ENCODE data around the gene HIF3A.

The HIF3A gene

GRCh38 chr19:46356149-46357055, 59.6 kb downstream of the HIF3A start:
- Histone ChIP-seq H3K9ac (ENCODE audit: low read length) (no peak overlapping the region), H3K4me1 (ENCODE audit: control insufficient read depth, insufficient read depth, low read length) (peaks cover 5% of the 10 kb centered on the region), H3K4me3 (ENCODE audit: low read length) (no peak overlapping the region), H3K27me3 (ENCODE audit: control insufficient read depth, insufficient read depth, low read length) (no peaks in the 10 kb centered on the region), H3K27ac (ENCODE audit: low read depth, low read length) (no peak overlapping the region), H3K36me3 (ENCODE audit: control insufficient read depth, insufficient read depth, low read length) (peaks cover 18% of the 10 kb centered on the region)

GRCh38 chr19:46357846-46358583, 61.2 kb downstream of the HIF3A start:
- no peaks in the 10 kb centered on the region for H3K4me1 ChIP-seq (ENCODE audit: control insufficient read depth, insufficient read depth, low read length)
- H3K27me3 ChIP-seq (ENCODE audit: control insufficient read depth, insufficient read depth, low read length), result no peaks in the 10 kb centered on the region
- no peak overlapping the region for H3K4me3 ChIP-seq (ENCODE audit: low read length)
- H3K27ac ChIP-seq (ENCODE audit: low read depth, low read length), result no peak overlapping the region
- H3K9ac ChIP-seq (ENCODE audit: low read length), result no peak overlapping the region
- H3K36me3 ChIP-seq (ENCODE audit: control insufficient read depth, insufficient read depth, low read length), result peaks cover 18% of the 10 kb centered on the region

- Histone ChIP-seq H3K36me3 (ENCODE audit: control insufficient read depth, insufficient read depth, low read length) (peaks cover 16% of the 10 kb centered on the region), H3K4me1 (ENCODE audit: control insufficient read depth, insufficient read depth, low read length) (no peaks in the 10 kb centered on the region), H3K9ac (ENCODE audit: low read length) (no peak overlapping the region)
These were observed 65.1 kb downstream of the HIF3A start for GRCh38 chr19:46361915-46362314.

GRCh38 chr19:46364359-46364758, 67.5 kb downstream of the HIF3A start:
- peaks cover 17% of the 10 kb centered on the region for H3K36me3 ChIP-seq (ENCODE audit: control insufficient read depth, insufficient read depth, low read length)

More at GRCh38 chr19:46361915-46362314, 65.1 kb downstream of the HIF3A start:
- Histone ChIP-seq H3K27ac (ENCODE audit: low read depth, low read length) (no peak overlapping the region), H3K4me3 (ENCODE audit: low read length) (no peak overlapping the region), H3K27me3 (ENCODE audit: control insufficient read depth, insufficient read depth, low read length) (no peaks in the 10 kb centered on the region)

GRCh38 chr19:46365561-46365960, 68.7 kb downstream of the HIF3A start:
- Histone ChIP-seq H3K4me3 (ENCODE audit: low read length) (no peak overlapping the region), H3K27me3 (ENCODE audit: control insufficient read depth, insufficient read depth, low read length) (no peaks in the 10 kb centered on the region), H3K4me1 (ENCODE audit: control insufficient read depth, insufficient read depth, low read length) (no peaks in the 10 kb centered on the region), H3K9ac (ENCODE audit: low read length) (no peak overlapping the region), H3K27ac (ENCODE audit: low read depth, low read length) (no peak overlapping the region), H3K36me3 (ENCODE audit: control insufficient read depth, insufficient read depth, low read length) (peaks cover 17% of the 10 kb centered on the region)

More at GRCh38 chr19:46364359-46364758, 67.5 kb downstream of the HIF3A start:
- H3K4me1 ChIP-seq (ENCODE audit: control insufficient read depth, insufficient read depth, low read length), result no peaks in the 10 kb centered on the region
- H3K4me3 ChIP-seq (ENCODE audit: low read length), result no peak overlapping the region
- no peak overlapping the region for H3K27ac ChIP-seq (ENCODE audit: low read depth, low read length)
- no peaks in the 10 kb centered on the region for H3K27me3 ChIP-seq (ENCODE audit: control insufficient read depth, insufficient read depth, low read length)
- H3K9ac ChIP-seq (ENCODE audit: low read length), result no peak overlapping the region

GRCh38 chr19:46366620-46367292, 69.9 kb downstream of the HIF3A start:
- no peak overlapping the region for H3K4me3 ChIP-seq (ENCODE audit: low read length)
- no peaks in the 10 kb centered on the region for H3K4me1 ChIP-seq (ENCODE audit: control insufficient read depth, insufficient read depth, low read length)
- H3K27me3 ChIP-seq (ENCODE audit: control insufficient read depth, insufficient read depth, low read length), result no peaks in the 10 kb centered on the region
- H3K27ac ChIP-seq (ENCODE audit: low read depth, low read length), result no peak overlapping the region
- H3K9ac ChIP-seq (ENCODE audit: low read length), result no peak overlapping the region
- peaks cover 17% of the 10 kb centered on the region for H3K36me3 ChIP-seq (ENCODE audit: control insufficient read depth, insufficient read depth, low read length)

- H3K4me1 ChIP-seq (ENCODE audit: control insufficient read depth, insufficient read depth, low read length), result no peaks in the 10 kb centered on the region
- no peak overlapping the region for H3K9ac ChIP-seq (ENCODE audit: low read length)
- peaks cover 17% of the 10 kb centered on the region for H3K36me3 ChIP-seq (ENCODE audit: control insufficient read depth, insufficient read depth, low read length)
- no peak overlapping the region for H3K27ac ChIP-seq (ENCODE audit: low read depth, low read length)
- no peaks in the 10 kb centered on the region for H3K27me3 ChIP-seq (ENCODE audit: control insufficient read depth, insufficient read depth, low read length)
- no peak overlapping the region for H3K4me3 ChIP-seq (ENCODE audit: low read length)
These were observed 70.6 kb downstream of the HIF3A start for GRCh38 chr19:46367426-46367825.

- H3K4me1 ChIP-seq (ENCODE audit: control insufficient read depth, insufficient read depth, low read length), result peaks cover 6% of the 10 kb centered on the region
- H3K9ac ChIP-seq (ENCODE audit: low read length), result no peak overlapping the region
- H3K27me3 ChIP-seq (ENCODE audit: control insufficient read depth, insufficient read depth, low read length), result no peaks in the 10 kb centered on the region
- H3K36me3 ChIP-seq (ENCODE audit: control insufficient read depth, insufficient read depth, low read length), result peaks cover 17% of the 10 kb centered on the region
- H3K4me3 ChIP-seq (ENCODE audit: low read length), result no peak overlapping the region
- no peak overlapping the region for H3K27ac ChIP-seq (ENCODE audit: low read depth, low read length)
These were observed 71.3 kb downstream of the HIF3A start for GRCh38 chr19:46368116-46368515.

- Histone ChIP-seq H3K9ac (ENCODE audit: low read length) (no peak overlapping the region), H3K4me1 (ENCODE audit: control insufficient read depth, insufficient read depth, low read length) (peaks cover 7% of the 10 kb centered on the region), H3K27ac (ENCODE audit: low read depth, low read length) (no peak overlapping the region), H3K36me3 (ENCODE audit: control insufficient read depth, insufficient read depth, low read length) (peaks cover 11% of the 10 kb centered on the region), H3K4me3 (ENCODE audit: low read length) (no peak overlapping the region), H3K27me3 (ENCODE audit: control insufficient read depth, insufficient read depth, low read length) (no peaks in the 10 kb centered on the region)
These were observed 73.0 kb downstream of the HIF3A start for GRCh38 chr19:46369817-46370216.

GRCh38 chr19:46371371-46371901, 74.6 kb downstream of the HIF3A start:
- Histone ChIP-seq H3K27me3 (ENCODE audit: control insufficient read depth, insufficient read depth, low read length) (no peaks in the 10 kb centered on the region), H3K9ac (ENCODE audit: low read length) (no peak overlapping the region), H3K27ac (ENCODE audit: low read depth, low read length) (no peak overlapping the region), H3K4me3 (ENCODE audit: low read length) (no peak overlapping the region), H3K36me3 (ENCODE audit: control insufficient read depth, insufficient read depth, low read length) (peaks cover 17% of the 10 kb centered on the region), H3K4me1 (ENCODE audit: control insufficient read depth, insufficient read depth, low read length) (peaks cover 7% of the 10 kb centered on the region)

- peak overlapping the region; percentile 48 for H3K27ac ChIP-seq (ENCODE audit: low read depth, low read length)
- H3K4me1 ChIP-seq (ENCODE audit: control insufficient read depth, insufficient read depth, low read length), result peaks cover 12% of the 10 kb centered on the region
These were observed 76.2 kb downstream of the HIF3A start for GRCh38 chr19:46372901-46373490.

More at GRCh38 chr19:46372901-46373490, 76.2 kb downstream of the HIF3A start:
- no peak overlapping the region for H3K9ac ChIP-seq (ENCODE audit: low read length)
- H3K27me3 ChIP-seq (ENCODE audit: control insufficient read depth, insufficient read depth, low read length), result no peaks in the 10 kb centered on the region
- no peak overlapping the region for H3K4me3 ChIP-seq (ENCODE audit: low read length)
- H3K36me3 ChIP-seq (ENCODE audit: control insufficient read depth, insufficient read depth, low read length), result peaks cover 18% of the 10 kb centered on the region
